Kidney tubule cell (primary cell): Measurements from ENCODE around the gene IL5.

Source experiments
- DNase-seq: peaks from one replicate; pipeline ENCODE4 v3.0.0-alpha.2; 2018; ENCODE audit warnings: low spot score

Gene IL5

DNA sequence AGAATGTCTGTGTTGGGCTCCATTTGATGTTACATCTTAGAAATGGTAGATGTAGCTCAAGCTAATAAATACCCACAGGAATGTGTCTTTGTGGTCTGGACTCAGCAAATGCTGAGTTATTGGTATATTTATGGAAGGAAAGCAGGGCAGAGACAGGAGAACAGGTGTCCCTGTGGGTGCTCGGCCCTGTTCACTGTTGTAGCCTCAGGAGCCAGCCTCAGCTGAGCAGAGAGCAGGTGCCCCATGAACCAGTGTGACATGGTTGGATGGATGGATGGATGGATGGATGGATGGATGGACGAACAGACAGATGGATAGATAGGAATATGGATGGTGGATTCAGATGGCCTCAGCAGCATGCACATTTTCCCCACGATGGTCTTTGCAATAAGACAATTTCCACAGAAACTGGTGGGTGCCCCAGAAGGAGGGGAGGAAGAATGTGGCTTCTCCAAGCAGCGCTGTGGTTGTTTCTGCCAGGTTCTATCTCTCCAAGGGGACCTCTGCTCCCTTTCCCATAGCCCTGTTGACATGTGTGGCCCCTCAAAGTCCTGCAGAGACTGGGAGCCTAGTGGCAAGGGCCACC lies 44.5 kb downstream of the IL5 start:
- peak; percentile 59 for DNase-seq

DNA sequence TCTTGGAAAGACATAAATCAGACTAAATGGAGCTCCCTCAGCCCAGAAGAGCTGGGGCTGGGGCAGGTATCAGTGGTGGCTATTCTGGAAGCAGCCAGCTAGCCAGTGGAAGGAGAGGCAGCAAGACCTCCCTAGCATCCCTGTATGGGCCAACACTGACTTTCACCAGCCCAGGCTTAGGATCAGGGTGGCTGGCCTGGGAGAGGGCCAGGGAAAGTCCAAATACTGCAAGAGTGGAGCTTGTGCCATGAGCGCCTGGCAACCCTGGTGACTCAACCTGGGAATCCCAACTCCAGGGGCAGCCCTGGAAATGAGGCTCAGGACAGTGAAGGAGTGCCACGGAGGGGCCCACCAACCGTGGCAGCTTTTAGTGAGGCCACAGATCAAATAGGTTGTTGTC lies 45.2 kb downstream of the IL5 start:
- DNase-seq: peak; percentile 96

DNA sequence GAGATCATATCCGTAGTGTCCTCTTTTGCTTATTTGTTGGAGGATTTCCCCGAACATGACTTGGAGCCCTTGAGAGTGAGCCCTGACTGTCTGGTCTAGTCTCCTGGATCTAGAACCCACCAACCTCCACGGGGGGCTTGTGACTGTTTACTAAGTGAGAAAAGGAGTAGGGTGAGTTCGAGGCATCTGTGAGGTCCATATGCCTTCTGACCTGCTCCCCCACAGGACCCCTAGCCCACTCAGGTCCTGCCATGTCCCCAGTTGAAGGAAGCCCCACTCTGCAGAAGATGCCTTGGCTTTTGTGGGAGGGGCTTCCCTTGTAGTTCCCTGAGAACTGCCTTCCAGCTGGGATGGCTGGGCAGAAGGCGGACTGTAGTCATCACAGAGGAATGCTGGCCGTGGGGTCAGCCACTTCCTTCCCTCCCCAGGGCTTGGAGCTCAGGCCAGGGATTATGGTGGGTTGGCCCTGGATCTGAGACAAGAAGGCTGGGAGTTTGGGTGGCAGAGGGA lies 45.8 kb downstream of the IL5 start:
- DNase-seq: peak; percentile 97

DNA sequence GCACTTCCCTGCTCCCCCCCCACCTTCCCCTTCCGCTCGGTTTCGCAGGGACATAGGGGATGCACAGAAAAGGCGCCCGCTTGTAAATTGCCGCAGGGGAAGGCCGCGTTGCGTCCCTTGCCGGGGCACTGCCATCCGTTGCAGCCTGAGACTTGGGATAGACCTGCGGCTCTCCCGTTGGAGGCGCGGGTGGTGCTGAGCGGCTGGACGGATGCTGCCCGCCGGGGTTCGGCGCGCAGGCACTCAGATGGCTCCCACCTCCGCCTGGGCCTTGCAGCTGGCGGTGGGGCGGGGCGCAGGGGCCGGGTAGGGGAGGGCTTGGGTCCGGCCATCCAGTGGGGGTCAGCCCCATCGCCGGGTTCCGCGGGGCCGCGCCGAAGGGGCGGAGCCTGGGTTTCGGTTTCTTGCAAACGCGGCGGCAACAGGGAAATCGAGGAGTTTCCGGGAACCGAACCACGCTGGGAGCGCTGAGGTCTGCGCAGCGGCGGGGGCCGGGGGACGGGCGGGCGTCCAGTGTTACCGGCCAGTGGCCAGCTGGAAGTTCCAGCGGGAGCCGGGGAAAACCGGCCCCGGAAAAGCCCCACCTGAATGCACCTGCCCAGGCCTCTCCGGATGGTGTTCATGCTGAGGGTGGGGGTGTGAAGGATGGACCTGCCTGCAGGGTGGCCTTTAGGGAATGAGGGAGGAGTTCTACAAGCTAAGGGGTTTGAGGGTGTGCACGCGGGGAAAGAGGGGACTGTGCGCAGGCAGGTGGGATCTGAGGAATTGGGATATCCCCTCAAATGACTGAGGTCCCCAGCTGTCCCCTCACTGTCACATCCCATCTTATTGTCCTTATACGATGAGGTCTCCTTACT lies 46.5 kb downstream of the IL5 start:
- peak; percentile 91 for DNase-seq

DNA sequence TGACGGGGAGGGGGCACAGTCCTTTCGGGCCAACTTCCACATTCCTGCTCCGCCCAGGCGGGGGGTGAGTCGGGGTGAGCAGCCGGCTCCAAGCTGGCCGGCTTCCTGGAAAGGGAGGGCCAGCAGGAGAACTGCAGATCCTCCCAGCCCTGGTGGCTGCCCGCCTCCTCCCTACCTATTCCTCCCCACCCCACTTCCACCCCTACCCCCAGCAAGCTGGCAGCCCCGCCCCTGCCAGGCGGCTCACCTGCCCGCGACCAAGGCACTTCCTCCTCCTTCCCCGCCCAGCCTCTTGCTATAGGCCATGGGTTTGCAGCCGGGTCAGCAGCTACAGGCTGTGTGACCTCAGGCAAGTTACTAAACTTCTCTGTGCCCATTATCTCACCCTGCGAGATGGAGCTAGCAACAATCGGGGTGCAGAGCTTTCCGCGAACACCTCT lies 47.1 kb downstream of the IL5 start:
- peak; percentile 98 for DNase-seq

DNA sequence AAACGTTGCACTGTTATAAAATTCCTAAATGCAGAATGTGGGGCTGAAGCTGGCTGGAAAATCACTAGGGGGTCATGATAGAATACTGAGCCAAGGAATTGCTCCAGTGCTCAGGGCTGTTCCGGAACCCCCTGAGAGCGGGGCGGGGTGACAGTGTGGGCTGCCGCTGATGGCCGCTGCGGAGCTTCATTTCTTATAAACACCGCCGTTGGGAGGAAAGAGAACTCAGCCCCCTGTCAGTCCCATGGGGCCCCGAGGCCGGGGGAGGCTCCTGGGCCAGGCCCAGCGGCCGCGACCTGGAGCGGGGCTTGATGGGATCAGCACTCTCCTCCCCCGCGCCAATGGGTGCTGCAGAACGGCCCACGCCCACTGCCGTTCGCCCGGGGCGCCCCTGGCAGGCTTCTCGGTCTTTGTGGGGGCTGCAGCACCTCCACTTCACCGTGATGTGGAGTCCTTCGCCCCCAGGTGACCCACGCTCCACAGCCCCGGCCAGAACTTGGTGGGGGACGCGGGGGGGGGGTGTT lies 47.6 kb downstream of the IL5 start:
- DNase-seq: peak; percentile 80

DNA sequence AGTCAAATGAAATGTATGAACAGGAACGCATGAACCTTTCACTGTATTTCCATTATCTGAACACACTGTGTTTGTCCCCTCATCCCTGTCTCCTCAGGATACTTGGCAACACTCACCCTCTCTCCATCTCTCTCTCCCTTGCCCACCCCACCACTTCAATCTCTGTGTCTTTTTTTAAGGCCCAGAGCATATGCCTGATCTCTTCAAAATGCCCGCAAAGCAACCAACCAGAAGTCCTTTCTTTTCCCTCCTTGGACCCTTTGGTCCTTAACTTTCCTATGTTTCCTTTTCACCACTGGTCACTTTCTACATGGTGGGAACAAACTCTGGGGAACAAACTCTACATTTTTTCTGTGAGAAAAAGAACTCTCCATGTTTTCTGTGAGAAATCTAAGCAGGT lies 49.5 kb downstream of the IL5 start:
- DNase-seq: no peak

DNA sequence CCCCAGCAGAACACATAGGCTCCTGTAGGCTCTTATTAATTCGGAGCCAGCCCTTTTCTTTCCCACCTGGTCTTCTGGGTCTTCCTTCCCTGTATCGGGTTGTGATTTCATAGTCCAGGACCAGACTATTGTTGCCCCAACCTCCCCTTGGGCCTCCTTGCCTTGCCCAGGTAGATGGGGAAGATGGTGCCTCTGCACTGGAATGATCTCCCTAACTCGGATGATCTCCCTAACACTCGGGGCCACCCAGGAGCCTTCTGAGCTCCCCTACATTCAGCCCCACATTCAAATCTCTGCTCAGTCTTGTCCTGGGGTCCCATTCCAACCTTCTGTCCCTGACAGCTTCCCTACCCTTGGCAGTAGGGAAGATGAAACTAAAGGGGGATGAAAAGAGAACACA lies 50.1 kb downstream of the IL5 start:
- no peak for DNase-seq

DNA sequence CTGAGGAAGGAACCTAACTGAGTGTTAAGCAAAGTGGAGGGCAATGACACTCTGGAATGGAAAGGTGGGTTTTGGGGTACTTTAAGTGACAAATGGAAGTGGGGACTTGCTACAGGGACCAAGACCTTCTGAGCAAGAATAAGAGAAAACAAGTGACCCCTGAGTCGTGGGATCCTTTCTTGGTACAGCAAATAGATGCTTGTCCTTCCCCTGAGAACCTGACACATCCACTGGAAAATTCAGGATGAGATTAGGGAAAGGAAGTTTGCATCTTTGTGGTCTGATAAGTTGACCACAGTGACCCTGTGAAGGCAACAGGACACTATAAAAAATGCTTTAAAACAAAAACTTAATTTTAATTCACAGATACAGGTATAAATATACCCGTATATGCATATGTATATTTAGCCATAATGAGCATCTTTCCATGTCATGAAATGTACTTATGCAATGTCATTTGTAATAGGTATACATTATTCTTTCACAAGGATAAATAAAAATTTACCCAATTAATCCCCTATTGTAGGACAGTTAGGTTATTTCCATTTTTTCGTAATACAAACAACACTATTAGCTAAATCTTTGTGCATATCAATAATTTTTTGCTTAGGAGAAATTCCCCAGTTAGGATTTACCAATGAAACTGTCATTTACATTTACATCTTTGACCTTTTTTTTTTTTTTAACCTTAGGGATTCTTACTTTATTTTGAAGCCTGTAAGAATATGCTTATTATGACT lies 50.8 kb downstream of the IL5 start:
- DNase-seq: no peak
